ENCODE data around the gene STX18.
A peak's percentile ranks its signal among the peaks of the same experiment; 100 is the strongest.
"Not testable (repeated sequence)": the region's sequence is repeated elsewhere in the genome, so short reads cannot be mapped to it uniquely, and the experiment has no call there.

STX18 gene

DNA sequence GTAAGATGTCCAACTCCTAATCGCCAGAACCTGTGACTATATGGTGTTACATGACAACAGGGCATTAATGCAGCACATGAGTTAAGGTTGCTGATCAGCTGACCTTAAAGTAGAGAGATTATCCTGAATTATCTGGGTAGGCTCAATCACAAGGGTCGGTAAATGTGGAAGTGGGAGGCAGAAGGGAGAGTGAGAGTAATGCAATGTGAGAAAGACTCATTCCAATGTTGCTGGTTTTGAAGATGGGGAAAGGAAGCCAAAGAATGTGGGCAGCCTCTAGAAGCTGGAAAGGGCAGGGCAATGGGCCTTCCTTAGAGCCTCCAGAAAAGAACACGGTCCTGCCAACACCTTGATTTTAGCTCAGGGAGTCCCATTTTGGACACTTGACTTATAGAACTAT, 67.4 kb downstream of the STX18 start:
- no peak for DNase-seq

- DNase-seq = no peak
These were observed 69.4 kb downstream of the STX18 start for GRCh38 chr4:4472344-4472958.

GRCh38 chr4:4471195-4471594, 70.7 kb downstream of the STX18 start:
- DNase-seq = no peak

DNA sequence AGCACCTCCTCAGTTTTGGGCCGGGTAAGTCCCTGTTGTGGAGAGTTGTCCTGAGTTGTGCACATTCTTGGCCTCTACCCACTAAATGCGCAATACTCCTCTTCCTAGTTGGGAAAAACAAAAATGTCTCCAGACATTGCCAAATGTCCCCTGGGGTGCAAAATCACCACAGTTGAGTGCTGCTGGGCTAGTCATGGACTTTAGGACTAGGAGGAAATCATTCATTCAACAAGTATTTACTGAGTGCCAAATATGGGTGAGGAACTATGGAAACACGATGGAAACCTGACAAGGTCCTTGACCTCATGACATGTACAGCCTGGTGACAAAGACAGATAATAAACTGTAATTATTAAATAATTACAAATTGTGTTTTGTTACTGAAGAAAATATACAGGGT, 71.6 kb downstream of the STX18 start:
- DNase-seq = no peak

DNA sequence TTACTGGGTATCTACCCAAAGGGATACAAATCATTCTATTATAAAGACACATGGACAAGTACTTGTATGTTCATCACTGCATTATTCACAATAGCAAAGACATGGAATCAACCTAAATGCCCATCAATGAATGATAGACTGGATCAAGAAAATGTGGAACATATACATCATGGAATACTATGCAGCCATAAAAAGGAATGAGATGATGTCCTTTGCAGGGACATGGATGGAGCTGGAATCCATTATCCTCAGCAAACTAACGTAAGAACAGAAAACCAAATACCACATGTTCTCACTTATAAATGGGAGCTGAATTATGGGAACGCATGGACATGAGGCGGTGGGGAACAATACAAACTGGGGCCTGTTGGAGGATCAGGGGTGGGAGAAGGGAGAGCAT, 76.6 kb downstream of the STX18 start:
- not testable (repeated sequence) for DNase-seq

DNA sequence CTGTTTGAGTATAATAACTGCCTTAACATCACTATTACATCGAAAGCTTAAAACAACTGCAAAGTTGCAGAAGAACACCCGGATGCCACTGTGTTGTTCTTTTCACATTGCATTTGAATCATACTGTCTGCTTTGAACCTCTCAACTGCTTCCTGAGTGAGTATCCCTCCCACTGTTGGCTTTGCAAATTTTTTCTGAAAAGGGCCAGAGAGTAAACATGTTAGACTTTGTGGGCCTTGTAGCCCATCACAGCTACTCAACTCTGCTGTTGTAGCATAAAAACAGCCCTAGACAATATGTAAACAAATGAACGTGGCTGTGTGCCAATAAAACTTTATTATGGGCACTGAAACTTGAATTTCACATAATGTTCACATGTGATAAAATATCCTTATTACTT, 78.9 kb downstream of the STX18 start:
- peak; percentile 17 for DNase-seq

GRCh38 chr4:4461850-4462249, 80.0 kb downstream of the STX18 start:
- peak; percentile 65 for DNase-seq

DNA sequence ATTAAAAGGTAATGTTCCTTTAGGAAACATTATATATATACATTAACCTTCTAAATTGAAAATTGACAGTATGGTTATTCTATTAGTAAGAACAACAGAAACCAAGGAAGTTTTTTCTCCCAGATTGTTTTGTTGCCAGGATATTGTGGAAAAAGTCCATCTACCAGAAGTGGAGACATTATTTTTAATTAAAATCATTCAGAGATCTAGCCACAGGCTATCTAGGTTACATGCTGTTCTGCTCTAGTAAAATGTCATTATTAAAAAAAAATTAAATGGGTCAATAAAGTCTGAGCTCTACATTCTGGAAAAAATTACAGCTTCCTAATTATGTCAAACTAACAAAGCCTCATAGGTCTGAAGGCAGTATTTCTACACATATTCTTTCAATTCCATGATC, 80.7 kb downstream of the STX18 start:
- DNase-seq = no peak

GRCh38 chr4:4460759-4461158, 81.1 kb downstream of the STX18 start:
- no peak for DNase-seq

DNA sequence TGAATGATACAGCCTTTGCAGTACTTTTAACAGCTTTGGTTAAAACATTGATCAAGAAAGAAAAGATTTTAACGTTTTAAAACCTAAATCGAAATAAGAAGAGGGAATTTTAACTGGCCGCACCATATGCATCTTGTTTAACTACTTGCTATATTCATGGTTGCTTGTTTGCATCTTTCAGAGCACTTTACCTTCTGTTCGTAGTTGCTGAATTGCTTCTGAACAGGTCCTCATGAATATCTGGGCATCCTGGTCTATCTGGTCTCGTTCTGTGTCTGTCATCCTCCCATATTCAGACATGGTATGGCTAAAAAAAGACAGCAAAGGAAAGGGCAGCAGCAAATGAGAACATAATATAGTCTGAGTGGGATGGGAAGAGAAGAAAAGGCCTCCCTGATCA, 82.7 kb downstream of the STX18 start:
- DNase-seq = no peak

GRCh38 chr4:4457803-4458553, 83.9 kb downstream of the STX18 start:
- no peak for DNase-seq

DNA sequence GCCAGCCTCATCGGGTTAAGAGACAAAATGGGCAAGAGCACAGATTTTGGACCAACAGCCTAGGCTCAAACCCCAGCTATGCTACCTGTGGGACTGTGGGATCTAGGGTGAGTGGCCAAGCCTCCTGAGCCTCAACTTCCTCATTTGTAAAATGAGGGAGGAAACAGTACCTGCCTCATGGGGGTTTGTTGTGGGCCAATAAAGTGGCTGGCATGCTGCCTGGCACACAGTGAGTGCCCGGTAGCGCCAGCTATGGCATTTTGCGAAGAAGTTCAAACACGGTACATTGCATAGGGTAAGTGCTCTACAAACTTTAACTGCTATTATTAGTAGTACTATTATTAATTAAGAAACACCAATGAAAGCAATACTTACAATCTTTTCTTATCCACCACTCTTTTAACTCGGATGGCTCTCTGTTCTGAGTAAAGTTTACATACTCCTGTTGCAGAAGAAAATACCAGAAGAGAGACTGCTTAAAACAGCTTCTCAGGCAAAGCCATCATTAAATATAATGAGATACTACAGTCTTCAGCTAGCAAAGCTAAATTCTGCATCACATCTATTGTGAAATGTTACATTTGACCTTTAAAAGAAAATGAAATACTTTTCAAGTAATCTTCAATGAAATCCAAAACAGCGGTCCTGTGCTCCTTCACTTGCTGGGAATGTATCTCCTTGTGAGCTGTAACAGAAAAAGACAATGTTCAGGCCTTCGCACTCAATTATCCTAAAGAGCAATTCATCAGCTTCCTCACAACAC, 84.9 kb downstream of the STX18 start:
- no peak for DNase-seq

DNA sequence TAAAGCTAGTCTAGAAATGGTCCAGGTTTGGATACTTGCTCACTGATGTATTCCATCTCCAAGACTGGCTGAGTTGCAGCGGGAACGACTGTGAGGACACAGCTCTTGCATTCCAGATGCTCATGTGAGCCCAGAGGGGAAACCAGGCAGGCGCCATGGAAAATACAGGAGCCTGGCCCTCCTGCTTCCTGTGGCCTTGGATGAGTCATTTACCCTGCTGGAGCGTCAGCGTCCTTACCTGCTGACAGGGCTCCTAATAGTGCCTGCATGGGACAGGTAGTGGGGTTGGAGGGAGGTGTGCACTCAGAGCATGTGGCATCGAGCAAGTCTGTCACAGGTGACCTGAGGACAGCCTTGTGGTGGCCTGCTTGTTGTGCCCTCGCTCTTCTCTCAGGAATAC, 85.5 kb downstream of the STX18 start:
- no peak for DNase-seq

GRCh38 chr4:4455210-4455865, 86.5 kb downstream of the STX18 start:
- DNase-seq = peak; percentile 97

GRCh38 chr4:4446434-4446833, 95.4 kb downstream of the STX18 start:
- no peak for DNase-seq

DNA sequence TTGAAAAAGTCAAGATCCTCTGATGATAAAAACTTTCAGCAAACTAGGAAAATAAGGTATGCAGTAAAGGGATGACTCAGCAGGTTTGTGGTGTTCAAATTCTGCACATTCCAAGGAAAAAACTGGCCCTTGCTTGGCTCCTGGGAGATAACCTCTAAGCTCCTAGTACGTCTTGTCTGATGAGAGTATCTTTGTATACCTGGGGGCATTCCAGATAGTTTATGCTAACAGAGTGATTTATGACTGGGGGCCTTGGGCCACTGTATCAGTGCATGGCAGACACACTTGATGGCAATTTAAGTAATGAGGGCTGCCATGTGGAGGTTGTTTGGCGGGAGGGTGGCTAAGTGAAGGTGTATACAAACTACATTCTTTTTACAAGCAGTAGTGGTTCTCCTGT, 98.0 kb downstream of the STX18 start:
- DNase-seq = no peak

- no peak for DNase-seq
These were observed 101.4 kb downstream of the STX18 start for GRCh38 chr4:4440333-4441061.

GRCh38 chr4:4439782-4440181, 102.1 kb downstream of the STX18 start:
- no peak for DNase-seq

DNA sequence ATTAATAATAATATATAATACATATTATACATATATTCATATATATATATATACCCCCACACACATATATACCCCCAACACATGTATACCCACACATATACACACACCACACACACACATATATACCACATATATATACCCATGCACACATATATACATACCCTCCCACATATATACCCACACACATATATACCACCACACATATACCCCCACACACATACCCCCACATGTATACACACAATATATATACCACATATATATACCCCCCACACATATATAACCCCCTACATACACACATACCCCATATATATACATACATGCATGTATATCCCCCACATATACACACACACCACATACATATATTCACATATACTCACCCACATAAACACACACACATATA, 103.0 kb downstream of the STX18 start:
- no peak for DNase-seq

- peak; percentile 21 for DNase-seq
These were observed 103.9 kb downstream of the STX18 start for GRCh38 chr4:4437798-4438470.

- no peak for DNase-seq
These were observed 105.5 kb downstream of the STX18 start for GRCh38 chr4:4436244-4436823.

GRCh38 chr4:4433941-4434340, 107.9 kb downstream of the STX18 start:
- no peak for DNase-seq

All from NCI-H526 treated with DMSO at 0.1 percent for 48 hours (cell line).